HepG2 (cell line): ENCODE data around the gene TBCD. TPM values are rescaled to one million over a fixed set of nuclear protein-coding genes. Genes with fewer than 3 reads are reported as not detected.

Experiments
- CEBPG ChIP-seq: IDR thresholded peaks from 2 replicates; pipeline ENCODE4 v1.6.1; 2016
- CREB3 ChIP-seq: sonication (generic); formaldehyde crosslinking; IDR thresholded peaks from 2 replicates; pipeline ENCODE4 v1.5.0; 2020; ENCODE audit warnings: missing genetic modification reagents
- CREBL2 ChIP-seq: sonication (generic); formaldehyde crosslinking; IDR thresholded peaks from 2 replicates; pipeline ENCODE4 v1.8.1; 2023; ENCODE audit warnings: missing genetic modification reagents, mild to moderate bottlenecking, borderline replicate concordance
- IKZF1 ChIP-seq: fragments of 450-650 bp; IDR thresholded peaks from 2 replicates; pipeline ENCODE4 v1.7.1; 2016
- KLF13 ChIP-seq: sonication (generic); formaldehyde crosslinking; IDR thresholded peaks from 2 replicates; pipeline ENCODE4 v1.4.0; 2020; ENCODE audit warnings: mild to moderate bottlenecking, missing genetic modification reagents
- MAFG ChIP-seq: sonication (generic); formaldehyde crosslinking; IDR thresholded peaks from 2 replicates; pipeline ENCODE4 v1.5.1; 2020; ENCODE audit warnings: mild to moderate bottlenecking, missing genetic modification reagents
- MTA3 ChIP-seq: sonication (generic); formaldehyde crosslinking; IDR thresholded peaks from 2 replicates; pipeline ENCODE4 v1.4.0; 2020; ENCODE audit warnings: missing genetic modification reagents
- PREB ChIP-seq: sonication (generic); formaldehyde crosslinking; IDR thresholded peaks from 2 replicates; pipeline ENCODE4 v1.4.0; 2020; ENCODE audit warnings: missing genetic modification reagents
- SETDB1 ChIP-seq: sonication (generic); formaldehyde crosslinking; IDR thresholded peaks from 2 replicates; pipeline ENCODE4 v1.5.1; 2020; ENCODE audit warnings: missing genetic modification reagents, mild to moderate bottlenecking, borderline replicate concordance
- THAP7 ChIP-seq: sonication (generic); formaldehyde crosslinking; IDR thresholded peaks from 2 replicates; pipeline ENCODE4 v1.8.1; 2023; ENCODE audit warnings: mild to moderate bottlenecking, missing genetic modification reagents
- YEATS4 ChIP-seq: sonication (generic); formaldehyde crosslinking; IDR thresholded peaks from 2 replicates; pipeline ENCODE4 v1.4.0; 2020; ENCODE audit warnings: missing genetic modification reagents, borderline replicate concordance
- ZBTB46 ChIP-seq: sonication (generic); formaldehyde crosslinking; IDR thresholded peaks from 2 replicates; pipeline ENCODE4 v1.4.0; 2020; ENCODE audit warnings: mild to moderate bottlenecking, missing genetic modification reagents, borderline replicate concordance
- ZNF263 ChIP-seq: sonication (generic); formaldehyde crosslinking; IDR thresholded peaks from 2 replicates; pipeline ENCODE4 v1.4.0; 2020; ENCODE audit warnings: missing genetic modification reagents
- ZNF276 ChIP-seq: sonication (generic); formaldehyde crosslinking; IDR thresholded peaks from 2 replicates; pipeline ENCODE4 v1.4.0; 2020; ENCODE audit warnings: mild to moderate bottlenecking, low read depth, missing genetic modification reagents
- ZNF281 ChIP-seq: sonication (generic); formaldehyde crosslinking; IDR thresholded peaks from 2 replicates; pipeline ENCODE4 v1.4.0; 2020; ENCODE audit warnings: missing genetic modification reagents, borderline replicate concordance
- ZNF44 ChIP-seq: sonication (generic); formaldehyde crosslinking; IDR thresholded peaks from 2 replicates; pipeline ENCODE4 v1.5.1; 2020; ENCODE audit warnings: mild to moderate bottlenecking, missing genetic modification reagents
- ZNF563 ChIP-seq: sonication (generic); formaldehyde crosslinking; IDR thresholded peaks from 2 replicates; pipeline ENCODE4 v1.8.0; 2022; ENCODE audit warnings: mild to moderate bottlenecking, moderate library complexity, missing genetic modification reagents
- ZNF614 ChIP-seq: IDR thresholded peaks from 2 replicates; pipeline ENCODE4 v1.6.1; 2018; ENCODE audit warnings: missing biosample characterization, missing genetic modification reagents, inconsistent platforms, borderline replicate concordance
- ZNF772 ChIP-seq: sonication (generic); formaldehyde crosslinking; IDR thresholded peaks from 2 replicates; pipeline ENCODE4 v1.5.0; 2020; ENCODE audit warnings: mild to moderate bottlenecking, missing genetic modification reagents
- polyA plus RNA-seq, 8 experiments: library from polyadenylated mRNA; depleted of rRNA in 3 of 8; stranded (reverse) in 7 of 8; unstranded in 1 of 8; fragments of >200 nt; fragmentation: Illumina TruSeq in 4 of 8; extraction: Trizol in 4 of 8; gene quantifications; 2 replicates each; pipeline versions ENCODE4 v1.2.1 to v1.2.3, GENCODE V29; 2011 to 2016; ENCODE audit warnings: low read depth in 4 of 8, missing spikeins in 1 of 8, mixed read lengths in 1 of 8; ENCODE audit not compliant: insufficient read depth in 1 of 8
- total RNA-seq, 5 experiments: library from RNA; depleted of rRNA; stranded (reverse); fragments of >200 nt; fragmentation: Illumina TruSeq; extraction: Trizol; gene quantifications; 2 replicates each; pipeline ENCODE4 v1.2.3, GENCODE V29; 2016; ENCODE audit warnings: low read depth in 1 of 5

The TBCD gene
- total and polyA plus RNA-seq, 2 of the 13 experiments (the other 11 are each of a cell fraction or from before 2014, with no cell fraction given), result 33.9 to 54.8 TPM

GRCh38 chr17:82737967-82738877, 13.6 kb upstream of the TBCD start (continued):
- peak; percentile 99 for TF ChIP-seq ZNF276
- TF ChIP-seq ZNF44 (CRISPR knock-in tag), result peak; percentile 95; the same call in 1 of the 2 replicates
- peak; percentile 81; the same call in 1 of the 2 replicates for TF ChIP-seq CREBL2 (CRISPR knock-in tag)
- TF ChIP-seq MAFG (CRISPR knock-in tag), result no peak; the same call in 1 of the 2 replicates
- TF ChIP-seq THAP7 (CRISPR knock-in tag), result peak; percentile 98; the same call in 1 of the 2 replicates
- TF ChIP-seq ZNF263 (CRISPR knock-in tag), result peak; percentile 91
- TF ChIP-seq ZNF281, result peak; percentile 97
- no peak for TF ChIP-seq IKZF1
- TF ChIP-seq CEBPG, result peak; percentile 71
- TF ChIP-seq ZNF614 (CRISPR knock-in tag), result peak; percentile 100
- peak; percentile 99 for TF ChIP-seq ZNF563
- peak; percentile 43; the same call in 1 of the 2 replicates for TF ChIP-seq SETDB1 (CRISPR knock-in tag)
- peak; percentile 98 for TF ChIP-seq CREB3 (CRISPR knock-in tag)
- peak; percentile 99 for TF ChIP-seq YEATS4 (CRISPR knock-in tag)
- peak; percentile 98 for TF ChIP-seq ZBTB46 (CRISPR knock-in tag)
- peak; percentile 66; the same call in 1 of the 2 replicates for TF ChIP-seq PREB (CRISPR knock-in tag)
- TF ChIP-seq ZNF772 (CRISPR knock-in tag), result peak; percentile 100
- no peak for TF ChIP-seq KLF13 (CRISPR knock-in tag)
- TF ChIP-seq MTA3 (CRISPR knock-in tag), result no peak
